Endothelial cell of umbilical vein (primary cell): ENCODE results near the gene NKX6-2. TPM values are rescaled to one million over a fixed set of nuclear protein-coding genes. Genes with fewer than 3 reads are reported as not detected.

ENCODE experiments used
- BruUV-seq: library from RNA; stranded (reverse); fragments of 400-500 nt; replicated peaks from 2 replicates; lab custom pipeline; 2021; lab: Mats Ljungman, UMichigan
- CTCF ChIA-PET: fragments of 300-600, 350-600 bp; sonication (Branson Sonifier 250); formaldehyde crosslinking; loops from one replicate; lab custom pipeline; 2021; ENCODE audit warnings: antibody characterized with exemption, inconsistent platforms; lab: Charles Lee
- POLR2A ChIA-PET: fragments of 300-600, 350-600 bp; sonication (Branson Sonifier 250); formaldehyde crosslinking; loops from one replicate; lab custom pipeline; 2021; ENCODE audit warnings: antibody characterized with exemption, inconsistent platforms; lab: Charles Lee
- DNase-seq: peaks from one replicate; pipeline ENCODE4 v3.0.0-alpha.2; 2011; ENCODE audit warnings: low read depth, low spot score
- FAIRE-seq: peaks from 2 replicates; lab custom pipeline; 2011; peaks lifted over from hg19 to GRCh38; lab: Jason Lieb, UNC
- H2AFZ ChIP-seq: 2 replicates; pipeline ENCODE4 v1.6.0; 2012; ENCODE audit warnings: low read depth, low read length, control low read depth, inconsistent platforms
- H3K27ac ChIP-seq: 2 replicates; pipeline ENCODE4 v1.5.1; 2011; ENCODE audit warnings: low read depth, mild to moderate bottlenecking, control low read depth, low read length, moderate library complexity; ENCODE audit not compliant: insufficient read depth
- H3K27me3 ChIP-seq, 2 experiments: 2 replicates each; pipeline versions ENCODE4 v1.6.0 to v1.6.1; 2011; ENCODE audit warnings: low read length in 2 of 2, mixed read lengths in 1 of 2; ENCODE audit not compliant: control insufficient read depth in 2 of 2, insufficient read depth in 2 of 2
- H3K36me3 ChIP-seq, 2 experiments: 2 replicates in 1 of 2; 3 replicates in 1 of 2; pipeline ENCODE4 v1.5.1; 2011; ENCODE audit warnings: low read length in 2 of 2, mild to moderate bottlenecking in 1 of 2, moderate library complexity in 1 of 2; ENCODE audit not compliant: control insufficient read depth in 2 of 2, insufficient read depth in 2 of 2; ENCODE audit errors: extremely low read depth in 1 of 2
- H3K4me1 ChIP-seq: 3 replicates; pipeline ENCODE4 v1.5.1; 2011; ENCODE audit warnings: mild to moderate bottlenecking, low read length; ENCODE audit not compliant: control insufficient read depth, insufficient read depth; ENCODE audit errors: extremely low read depth
- H3K4me2 ChIP-seq: 2 replicates; pipeline ENCODE4 v1.6.1; 2011; ENCODE audit warnings: low read length, control low read depth, mixed read lengths; ENCODE audit not compliant: insufficient read depth
- H3K4me3 ChIP-seq, 3 experiments: fragments of 200-600 bp in 1 of 3; sonication (generic), shearing (Covaris generic) in 1 of 3; replicated peaks in 1 of 3; 2 replicates each; pipeline ENCODE4 v1.5.1; 2011 to 2016; ENCODE audit warnings: control low read depth in 3 of 3, low read length in 3 of 3, mild to moderate bottlenecking in 2 of 3, inconsistent platforms in 1 of 3, low read depth in 1 of 3, moderate library complexity in 1 of 3; ENCODE audit not compliant: insufficient read depth in 1 of 3
- H3K79me2 ChIP-seq: 2 replicates; pipeline ENCODE4 v1.6.0; 2012; ENCODE audit warnings: low read length, inconsistent platforms; ENCODE audit not compliant: control insufficient read depth, insufficient read depth
- H3K9ac ChIP-seq: replicated peaks from 2 replicates; pipeline ENCODE3; 2011; ENCODE audit warnings: low read length, control low read depth; ENCODE audit not compliant: insufficient read depth; ENCODE audit errors: extremely low read depth
- H3K9me1 ChIP-seq: replicated peaks from 3 replicates; pipeline ENCODE4 v1.6.0; 2011; ENCODE audit warnings: mild to moderate bottlenecking, low read length; ENCODE audit not compliant: control insufficient read depth, insufficient read depth; ENCODE audit errors: extremely low read depth
- H3K9me3 ChIP-seq: replicated peaks from 2 replicates; pipeline ENCODE4 v1.5.1; 2012; ENCODE audit warnings: low read length, inconsistent platforms; ENCODE audit not compliant: control insufficient read depth, insufficient read depth
- H4K20me1 ChIP-seq: replicated peaks from 2 replicates; pipeline ENCODE3; 2011; ENCODE audit warnings: mild to moderate bottlenecking, low read length; ENCODE audit not compliant: control insufficient read depth, insufficient read depth; ENCODE audit errors: extremely low read depth
- EZH2 ChIP-seq: IDR thresholded peaks from 2 replicates; pipeline ENCODE4 v1.6.1; 2012; ENCODE audit warnings: borderline replicate concordance, low read depth, mild to moderate bottlenecking, moderate library complexity, low read length, inconsistent platforms; ENCODE audit not compliant: severe bottlenecking
- FOS ChIP-seq: IDR thresholded peaks from 2 replicates; pipeline ENCODE4 v1.6.1; 2011; ENCODE audit warnings: mild to moderate bottlenecking, low read length, moderate library complexity, borderline replicate concordance; ENCODE audit not compliant: insufficient read depth
- GATA2 ChIP-seq: IDR thresholded peaks from 2 replicates; pipeline ENCODE4 v1.7.0; 2011; ENCODE audit warnings: low read depth, mild to moderate bottlenecking, moderate library complexity, mixed read lengths, low read length; ENCODE audit not compliant: insufficient read length, insufficient read depth
- JUN ChIP-seq: IDR thresholded peaks from 2 replicates; pipeline ENCODE4 v1.6.1; 2011; ENCODE audit warnings: borderline replicate concordance, low read depth; ENCODE audit not compliant: insufficient read length, insufficient read depth
- POLR2A ChIP-seq: IDR thresholded peaks from 2 replicates; pipeline ENCODE4 v1.6.1; 2012; ENCODE audit warnings: low read depth, mild to moderate bottlenecking, control low read depth, low read length
- dilution Hi-C: fragments of 300-500 bp; cut with MboI; formaldehyde crosslinking; loops from one replicate; pipeline ENCODE4 v1.15.0; 2019; ENCODE audit warnings: low sequenced_read_pairs; ENCODE audit not compliant: extremely low pct_ligation_motif_present
- intact Hi-C: fragments of 100-400 bp; cut with micrococcal nuclease; formaldehyde crosslinking; loops from one replicate; pipeline ENCODE4 v1.10.0; 2022
- polyA plus RNA-seq, 4 experiments: library from polyadenylated mRNA; depleted of rRNA in 3 of 4; stranded (reverse) in 3 of 4; unstranded in 1 of 4; fragments of >200 nt; gene quantifications; 2 replicates each; pipeline versions ENCODE4 v1.2.1 to v1.2.3, GENCODE V29; 2011 to 2012; ENCODE audit warnings: missing spikeins in 1 of 4
- total RNA-seq: library from RNA; stranded (reverse); gene quantifications from 2 replicates; pipeline ENCODE4 v1.2.3, GENCODE V29; 2021
- TF ChIP-seq, protein P1 (sequence below): IDR thresholded peaks from 2 replicates; pipeline ENCODE4 v1.6.1; 2011; ENCODE audit not compliant: insufficient read depth, insufficient read length

The NKX6-2 gene
- total and polyA plus RNA-seq, 2 donors (not counting 3 experiments of a cell fraction or from before 2014, with no cell fraction given), result not detected

DNA sequence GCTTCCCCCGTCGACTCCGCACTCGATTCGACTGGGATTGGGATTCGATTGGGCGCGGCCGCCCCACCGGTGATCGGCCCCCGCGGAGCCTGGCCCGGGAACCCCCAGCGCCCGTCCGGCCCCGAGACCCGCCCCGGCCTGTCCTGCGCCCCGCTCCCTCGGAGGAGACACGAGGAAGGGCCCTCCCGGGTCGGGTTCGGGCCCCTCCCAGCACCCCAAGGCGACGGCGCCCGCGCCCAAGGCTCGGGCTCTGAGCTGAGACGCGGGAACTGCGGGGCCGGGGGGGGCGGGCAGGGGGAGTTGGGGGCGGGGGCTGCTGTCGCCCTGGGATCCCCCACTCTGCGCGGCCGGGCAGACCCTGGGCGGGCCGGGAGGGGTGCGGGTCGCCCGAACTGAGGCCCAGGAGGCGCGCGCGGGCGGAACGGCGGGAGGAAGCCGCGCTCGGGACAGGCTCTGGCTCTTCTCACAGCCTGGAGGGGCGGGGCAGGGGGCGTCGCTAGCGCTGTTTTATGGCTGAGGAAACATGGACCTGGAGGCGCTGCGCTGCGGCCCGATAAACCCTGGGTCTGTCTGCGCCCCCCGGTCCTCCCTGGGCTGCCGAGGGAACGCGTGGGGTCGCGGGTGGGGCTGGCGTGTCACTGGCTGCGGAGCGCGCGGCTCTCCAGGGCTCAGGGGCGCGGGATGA is 1.7 kb upstream of the NKX6-2 start:
- dilution Hi-C loops, result no loop called here
- FAIRE-seq, result no peak
- no TSS peak for BruUV-seq

DNA sequence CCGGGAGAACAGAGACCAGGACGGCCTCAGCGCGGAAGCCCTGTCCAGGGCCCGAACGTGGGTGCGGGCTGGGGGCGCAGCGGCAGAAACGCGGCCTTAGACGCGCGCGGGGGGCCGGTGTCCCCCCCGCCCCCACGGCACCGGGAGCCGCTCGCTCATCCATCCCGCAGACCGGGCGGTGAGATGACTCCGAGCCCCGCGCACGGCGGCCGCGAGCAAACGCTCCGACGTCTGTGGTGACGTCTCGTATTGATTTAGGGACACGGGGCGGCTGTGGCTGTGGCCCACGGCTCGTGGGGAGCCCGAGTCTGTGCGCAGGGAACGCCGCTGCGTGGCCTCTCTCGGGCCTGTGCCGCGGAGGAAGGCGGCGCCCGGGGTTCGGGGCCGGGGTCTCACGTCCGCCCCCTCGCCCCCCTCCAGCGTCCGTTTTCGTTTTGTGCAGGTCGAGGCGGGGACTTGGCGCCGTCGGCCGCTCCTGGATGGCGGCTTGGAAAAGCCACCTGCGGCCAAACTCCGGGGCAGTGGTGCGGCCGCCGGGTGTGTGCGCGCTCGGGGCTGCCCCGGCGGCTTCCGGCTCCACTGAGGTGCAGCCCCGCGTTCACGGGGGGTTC is 1.0 kb upstream of the NKX6-2 start:
- dilution Hi-C loops (no loop called here), intact Hi-C loops (loop anchor here (5.0 kb wide), 1 partner anchor 120 kb away; no protein-coding TSS in a partner anchor)
- no peaks in the 10 kb centered on the region for H4K20me1 ChIP-seq
- POLR2A ChIA-PET, result no interaction called here
- H3K9me3 ChIP-seq, result no peaks in the 10 kb centered on the region
- no peak overlapping the region for H3K4me3 ChIP-seq
- TF ChIP-seq EZH2 (peak; percentile 100), JUN (no peak)
- DNase-seq (no peak), FAIRE-seq (no peak)
- no TSS peak for BruUV-seq
- H3K4me1 ChIP-seq, result no peaks in the 10 kb centered on the region
- no peak overlapping the region for H3K4me2 ChIP-seq
- no peaks in the 10 kb centered on the region for H3K36me3 ChIP-seq
- no peak overlapping the region for H3K27ac ChIP-seq
- peaks cover 37 to 55% of the 10 kb centered on the region in 2 experiments for H3K27me3 ChIP-seq
- CTCF ChIA-PET, result no interaction called here
- no peaks in the 10 kb centered on the region for H3K9me1 ChIP-seq
- no peak overlapping the region for H3K9ac ChIP-seq
- H3K79me2 ChIP-seq, result no peaks in the 10 kb centered on the region
- no peak overlapping the region for H2AFZ ChIP-seq

More for the DNA sequence above, 1.7 kb upstream of the NKX6-2 start:
- H2AFZ ChIP-seq, result no peak overlapping the region
- H3K4me3 ChIP-seq, result no peak overlapping the region
- H4K20me1 ChIP-seq, result no peaks in the 10 kb centered on the region
- H3K36me3 ChIP-seq, result no peaks in the 10 kb centered on the region
- CTCF ChIA-PET, result interaction anchor here (1.7 kb wide), 1 partner anchor 133 kb away, joined by 9 read pairs; no protein-coding TSS in a partner anchor
- DNase-seq, result no peak
- H3K4me1 ChIP-seq, result no peaks in the 10 kb centered on the region
- no peaks in the 10 kb centered on the region for H3K79me2 ChIP-seq
- TF ChIP-seq JUN, result no peak
- no peak for TF ChIP-seq GATA2
- TF ChIP-seq, protein P1, sequence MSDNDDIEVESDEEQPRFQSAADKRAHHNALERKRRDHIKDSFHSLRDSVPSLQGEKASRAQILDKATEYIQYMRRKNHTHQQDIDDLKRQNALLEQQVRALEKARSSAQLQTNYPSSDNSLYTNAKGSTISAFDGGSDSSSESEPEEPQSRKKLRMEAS, result no peak
- TF ChIP-seq POLR2A, result no peak
- TF ChIP-seq FOS, result no peak
- no peak overlapping the region for H3K4me2 ChIP-seq
- no peaks in the 10 kb centered on the region for H3K9me1 ChIP-seq
- H3K27me3 ChIP-seq, result peaks cover 37 to 55% of the 10 kb centered on the region in 2 experiments
- H3K27ac ChIP-seq, result no peak overlapping the region
- no peaks in the 10 kb centered on the region for H3K9me3 ChIP-seq
- intact Hi-C loops, result loop anchor here (1.0 to 5.0 kb wide), 2 partner anchors 120 to 133 kb away; no protein-coding TSS in a partner anchor
- POLR2A ChIA-PET, result no interaction called here
- H3K9ac ChIP-seq, result no peak overlapping the region
